Uterine smooth muscle cell (primary cell): ENCODE measurements around the gene YBX1. TPM values are rescaled to one million over a fixed set of nuclear protein-coding genes. Genes with fewer than 3 reads are reported as not detected.

Source experiments
- total RNA-seq: library from RNA; depleted of rRNA; stranded (reverse); fragments of >200 nt; gene quantifications from 2 replicates; pipeline ENCODE4 v1.2.3, GENCODE V29; 2014

YBX1 gene
- total RNA-seq, result 820 and 977 TPM in 2 replicates

GRCh38 chr1:42681741-42682483 lies at the start of gene YBX1:
Gene YBX1, plus strand, starts transcription at chr1:42682418. Its CDS starts 148 bp downstream, at chr1:42682566.

GRCh38 chr1:42657981-42658876 lies 24.0 kb upstream of the YBX1 start, which contains the start of gene PPIH:
Gene PPIH, plus strand, starts transcription at chr1:42658423. Its CDS starts 24 bp downstream, at chr1:42658447.

GRCh38 chr1:42739753-42740700 lies 57.8 kb downstream of the YBX1 start, which contains the start of gene CLDN19:
Gene CLDN19, minus strand, starts transcription at chr1:42740236. Its CDS starts 173 bp downstream, at chr1:42740063.

Other genes with a start within 250 kb of the YBX1 start
- gene ZMYND12, start 226.4 kb upstream of the YBX1 start, total RNA-seq, result 0.66 and 1.00 TPM in 2 replicates
- gene PPCS, start 225.9 kb upstream of the YBX1 start, total RNA-seq, result 31.6 and 35.3 TPM in 2 replicates
- gene CCDC30, start 219.1 kb upstream of the YBX1 start, total RNA-seq, result 0.55 and 3.4 TPM in 2 replicates
- gene PPIH, start 24.0 kb upstream of the YBX1 start, total RNA-seq, result 27.0 and 52.6 TPM in 2 replicates
- not detected in 2 replicates for gene CLDN19, start 57.8 kb downstream of the YBX1 start, total RNA-seq
- 94.4 and 146 TPM in 2 replicates for gene P3H1, start 84.6 kb downstream of the YBX1 start, total RNA-seq
- gene C1orf50, start 84.8 kb downstream of the YBX1 start, total RNA-seq, result 4.8 and 8.2 TPM in 2 replicates
- gene TMEM269, start 102.6 kb downstream of the YBX1 start, total RNA-seq, result under 0.01 and 0.12 TPM in 2 replicates
- gene ERMAP, start 134.7 kb downstream of the YBX1 start, total RNA-seq, result 10.2 and 18.2 TPM in 2 replicates
- 13.2 and 13.4 TPM in 2 replicates for gene SVBP, start 135.0 kb downstream of the YBX1 start, total RNA-seq
- gene ZNF691, start 164.2 kb downstream of the YBX1 start, total RNA-seq, result 10.0 and 10.4 TPM in 2 replicates